Mucosa of gallbladder (tissue), 1 donor: ENCODE results near the gene FAM193A. TPM values are rescaled to one million over a fixed set of nuclear protein-coding genes. Genes with fewer than 3 reads are reported as not detected.
"Not testable (repeated sequence)": the region's sequence is repeated elsewhere in the genome, so short reads cannot be mapped to it uniquely, and the experiment has no call there.

ENCODE experiments used
- DNase-seq: peaks from one replicate; pipeline ENCODE4 v3.0.0-alpha.2; 2020; ENCODE audit warnings: low spot score
- total RNA-seq: library from RNA; stranded (reverse); gene quantifications from one replicate; pipeline ENCODE4 v1.2.1, GENCODE V29; 2021
- donor health status: DM: no; HTN: no; CAD: no.

The FAM193A gene
- total RNA-seq, 1 donor from 2014 or later = 31.4 TPM

DNA sequence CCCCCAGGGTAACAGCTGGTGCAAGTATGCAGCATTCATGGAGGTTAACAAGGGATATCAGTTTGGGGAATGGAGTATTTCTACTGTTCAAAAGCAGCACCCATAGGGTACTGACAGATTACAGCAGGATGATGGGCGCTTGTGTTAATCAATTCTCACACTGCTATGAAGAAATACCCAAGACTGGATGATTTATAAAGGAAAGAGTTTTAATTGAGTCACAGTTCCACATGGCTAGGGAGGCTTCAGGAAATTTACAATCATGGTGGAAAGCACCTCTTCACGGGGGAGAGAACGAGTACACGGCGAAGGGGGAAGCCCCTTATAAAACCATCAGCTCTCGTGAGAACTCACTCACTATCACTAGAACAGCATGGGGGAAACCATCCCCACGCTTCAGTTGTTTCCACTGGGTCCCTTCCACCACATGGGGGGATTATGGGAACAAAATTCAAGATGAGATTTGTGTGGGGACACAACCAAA is 155.5 kb downstream of the FAM193A start:
- DNase-seq = no peak

- DNase-seq = no peak
Observed at GRCh38 chr4:2694691-2695090, 158.2 kb downstream of the FAM193A start.

GRCh38 chr4:2695346-2696060 is 159.1 kb downstream of the FAM193A start:
- DNase-seq = no peak

DNA sequence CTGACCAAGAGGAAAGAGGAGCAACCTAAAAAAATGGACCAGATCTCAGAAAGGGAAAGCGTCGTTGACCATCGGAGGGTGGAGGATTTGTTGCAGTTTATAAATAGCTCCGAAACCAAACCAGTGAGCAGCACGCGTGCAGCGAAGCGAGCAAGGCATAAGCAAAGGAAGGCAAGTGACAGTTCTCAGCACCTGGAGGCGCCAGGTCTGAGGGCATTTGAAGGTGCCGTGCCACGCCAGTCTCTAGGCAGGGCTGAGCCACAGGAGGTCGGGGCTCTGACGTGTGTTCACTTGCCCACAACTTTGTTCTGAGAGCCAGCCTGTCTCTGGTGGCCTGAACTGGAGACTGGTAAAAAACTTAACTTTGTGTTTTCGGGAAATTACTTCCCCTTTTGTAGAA is 160.0 kb downstream of the FAM193A start:
- no peak for DNase-seq

DNA sequence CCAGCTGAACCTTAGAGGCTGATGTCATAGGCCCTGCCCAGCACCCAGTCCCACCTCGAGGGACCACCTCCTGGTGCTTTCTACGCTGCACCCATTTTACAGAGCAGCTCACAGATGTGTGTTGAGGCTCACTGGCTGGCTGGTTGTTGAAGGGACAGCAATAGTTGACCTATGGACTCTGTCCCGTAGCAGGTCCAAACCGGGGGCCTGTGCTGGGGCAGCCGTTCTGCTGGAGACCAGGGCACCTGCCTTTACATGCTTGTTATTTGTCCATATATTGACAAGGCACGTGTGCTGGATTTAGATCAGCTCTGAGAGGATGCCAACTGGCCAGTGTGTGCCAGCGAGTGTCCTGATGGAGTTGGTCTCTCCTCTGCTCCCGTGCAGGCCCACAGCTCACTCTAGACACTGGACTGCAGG is 161.6 kb downstream of the FAM193A start:
- no peak for DNase-seq

DNA sequence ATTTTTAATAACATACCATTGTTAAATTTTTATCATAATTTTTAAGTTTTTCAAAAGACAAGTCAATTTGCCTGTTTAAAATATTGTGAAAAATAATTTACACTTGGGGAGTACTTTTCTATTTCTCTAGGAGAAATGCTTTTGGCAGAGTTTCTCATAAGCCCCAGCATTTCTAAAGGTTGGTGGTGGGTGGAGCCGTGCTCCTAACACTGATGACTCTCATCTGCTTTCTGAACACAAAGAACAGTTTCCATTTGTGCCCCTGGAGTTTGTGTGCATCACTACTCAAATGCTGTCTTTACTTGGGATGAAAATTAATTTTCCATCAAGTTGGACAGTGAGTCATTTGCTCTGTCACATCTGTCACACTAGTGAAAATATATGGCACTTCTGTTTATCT is 162.1 kb downstream of the FAM193A start:
- no peak for DNase-seq

GRCh38 chr4:2698951-2699505 is 162.6 kb downstream of the FAM193A start:
- DNase-seq = no peak

DNA sequence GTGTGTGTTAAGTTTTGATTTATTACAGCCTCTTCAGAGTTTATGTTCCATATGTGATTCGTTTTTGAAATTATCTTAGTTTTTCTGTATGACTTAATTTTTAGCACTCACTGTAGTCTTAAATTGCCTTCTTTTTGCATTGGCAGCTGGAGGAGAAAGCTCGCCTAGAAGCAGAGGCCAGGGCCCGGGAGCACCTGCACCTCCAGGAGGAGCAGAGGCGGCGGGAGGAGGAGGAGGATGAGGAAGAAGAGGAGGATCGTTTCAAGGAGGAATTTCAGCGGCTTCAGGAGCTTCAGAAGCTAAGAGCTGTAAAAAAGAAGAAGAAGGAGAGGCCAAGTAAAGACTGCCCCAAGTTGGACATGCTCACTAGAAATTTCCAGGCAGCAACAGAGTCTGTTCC is 163.1 kb downstream of the FAM193A start:
- DNase-seq = no peak

- DNase-seq = no peak
Observed at GRCh38 chr4:2700031-2700430, 163.6 kb downstream of the FAM193A start.

DNA sequence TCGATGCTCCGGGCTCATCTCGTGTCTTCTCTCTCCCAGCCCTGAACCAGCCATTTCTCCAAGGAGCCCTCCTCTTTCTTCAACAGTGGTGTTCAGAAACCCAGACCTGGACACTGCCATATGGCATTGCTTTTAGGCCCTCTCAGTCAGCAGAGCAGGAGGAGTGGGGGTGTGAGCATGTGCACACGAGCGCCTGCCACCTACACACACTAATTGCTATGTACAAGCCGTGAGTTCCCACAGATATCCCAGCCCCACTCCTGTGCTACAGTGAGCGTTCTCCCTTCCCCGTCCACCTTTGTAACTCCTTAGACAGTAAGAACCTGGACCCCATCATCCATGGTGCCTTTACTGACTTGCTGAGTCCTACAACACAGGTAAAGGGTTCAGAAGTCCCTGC is 165.9 kb downstream of the FAM193A start:
- no peak for DNase-seq

GRCh38 chr4:2702770-2703169 is 166.3 kb downstream of the FAM193A start:
- no peak for DNase-seq

- DNase-seq = no peak
Observed at GRCh38 chr4:2712261-2712842, 175.9 kb downstream of the FAM193A start.

- no peak for DNase-seq
Observed at GRCh38 chr4:2713337-2713736, 176.9 kb downstream of the FAM193A start.

DNA sequence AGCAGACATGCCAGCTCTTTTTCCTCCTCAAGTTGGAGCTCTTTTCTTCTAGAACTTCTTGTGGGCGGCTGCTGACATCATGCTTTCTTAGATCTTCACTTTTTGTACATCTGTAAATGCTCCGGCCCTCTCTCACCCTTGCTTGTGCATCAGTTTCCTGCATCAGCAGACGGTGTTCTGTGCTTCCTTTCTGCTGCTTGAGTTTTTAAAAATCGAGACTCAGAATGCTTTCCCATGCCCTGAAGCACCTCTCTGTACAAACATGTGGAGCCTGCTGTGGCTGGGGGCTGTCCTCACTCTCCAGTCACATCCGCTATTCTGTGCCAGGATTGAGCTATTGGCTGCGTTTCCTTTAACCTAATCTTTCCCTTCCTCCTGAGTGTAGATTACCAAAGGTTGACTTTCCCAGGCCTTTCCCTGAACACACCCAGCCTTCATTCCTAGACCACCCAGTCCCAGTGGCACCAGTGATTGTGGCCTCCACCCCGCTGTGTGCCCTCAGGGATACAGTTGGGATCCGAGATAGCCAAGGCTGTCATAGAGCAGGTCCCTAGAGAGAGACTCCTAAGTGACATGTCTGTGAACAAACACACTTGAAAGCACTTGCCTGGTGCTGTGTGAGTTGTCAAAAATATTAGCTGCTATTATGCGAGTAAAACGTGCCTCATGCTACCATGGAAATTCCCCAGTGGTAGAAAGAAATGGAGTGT is 177.8 kb downstream of the FAM193A start:
- DNase-seq = no peak

- no peak for DNase-seq
Observed at GRCh38 chr4:2714918-2715317, 178.5 kb downstream of the FAM193A start.

- DNase-seq = no peak
Observed at GRCh38 chr4:2715426-2715825, 179.0 kb downstream of the FAM193A start.

DNA sequence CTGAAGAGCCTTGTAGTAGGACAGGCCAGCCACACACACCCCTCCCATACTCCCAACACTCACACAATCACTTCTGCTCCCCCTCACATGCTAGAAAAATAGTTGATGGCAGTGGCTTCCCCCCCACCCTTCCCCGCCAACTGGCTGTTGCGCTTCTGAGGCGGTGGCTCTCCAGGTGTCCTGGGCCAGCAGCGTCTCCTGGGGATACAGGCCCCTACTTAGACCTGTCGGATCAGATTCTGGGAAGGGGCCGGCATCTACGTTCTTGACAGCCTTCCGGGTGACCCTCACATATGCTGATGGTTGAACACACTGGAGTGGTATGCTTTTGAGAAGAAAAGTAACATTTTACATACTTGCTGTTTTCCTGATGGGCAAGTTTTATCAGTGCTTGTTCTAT is 179.8 kb downstream of the FAM193A start:
- no peak for DNase-seq

GRCh38 chr4:2721586-2721985 is 185.1 kb downstream of the FAM193A start:
- no peak for DNase-seq

DNA sequence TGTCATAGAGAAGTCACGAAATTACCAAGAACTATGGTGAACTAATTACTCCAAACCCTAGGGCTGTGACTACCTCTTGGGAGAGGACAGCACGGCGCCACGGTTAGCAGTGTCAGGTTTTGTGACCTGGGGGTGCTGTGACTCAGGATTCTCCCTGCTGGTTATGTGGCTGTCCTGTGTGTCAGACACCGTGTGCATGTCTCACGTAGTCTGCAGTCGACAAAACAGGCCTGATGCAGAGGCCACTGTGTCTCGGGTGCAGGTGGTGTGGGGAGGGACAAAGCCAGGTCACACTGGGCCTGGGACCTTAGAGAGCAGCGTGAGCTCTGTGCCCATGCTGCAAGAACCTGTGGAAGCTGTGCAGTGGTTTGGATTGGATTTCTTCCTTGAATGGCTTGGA is 185.6 kb downstream of the FAM193A start:
- DNase-seq = no peak

DNA sequence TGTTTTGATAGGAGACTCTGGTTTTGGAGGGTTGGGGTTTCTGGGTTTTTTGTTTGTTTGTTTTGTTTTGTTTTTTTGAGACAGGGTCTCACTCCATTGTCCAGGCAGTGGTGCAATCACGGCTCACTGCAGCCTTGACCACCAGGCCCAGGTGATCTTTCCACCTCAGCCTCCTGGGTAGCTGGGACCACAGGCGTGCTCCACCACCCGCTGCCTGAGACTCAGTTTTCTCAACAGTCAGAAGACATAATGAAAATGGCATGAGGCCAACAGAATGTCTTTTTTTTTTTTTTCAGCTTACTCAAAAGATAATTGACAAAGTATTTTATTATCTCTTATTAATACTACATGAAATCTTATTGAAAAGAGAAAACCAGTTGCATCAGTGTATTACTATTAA is 187.3 kb downstream of the FAM193A start:
- DNase-seq = no peak

DNA sequence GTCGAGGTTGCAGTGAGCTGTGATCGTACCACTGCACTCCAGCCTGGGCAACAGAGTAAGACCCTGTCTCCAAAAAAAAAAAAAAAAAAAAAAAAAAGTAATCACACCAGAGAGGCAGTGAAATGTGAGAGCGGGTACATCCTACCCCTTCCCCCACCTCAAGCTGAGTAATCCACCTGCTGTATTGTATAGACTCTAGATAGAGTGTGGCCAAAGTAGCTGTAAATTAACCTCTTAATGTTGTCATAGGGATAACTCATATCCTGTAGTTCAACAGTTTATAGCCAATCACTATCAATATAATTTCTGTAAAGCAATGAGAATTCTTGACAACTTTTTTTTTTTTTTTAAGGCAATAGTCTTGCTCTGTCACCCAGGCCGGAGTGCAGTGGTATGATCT is 188.9 kb downstream of the FAM193A start:
- DNase-seq = no peak

DNA sequence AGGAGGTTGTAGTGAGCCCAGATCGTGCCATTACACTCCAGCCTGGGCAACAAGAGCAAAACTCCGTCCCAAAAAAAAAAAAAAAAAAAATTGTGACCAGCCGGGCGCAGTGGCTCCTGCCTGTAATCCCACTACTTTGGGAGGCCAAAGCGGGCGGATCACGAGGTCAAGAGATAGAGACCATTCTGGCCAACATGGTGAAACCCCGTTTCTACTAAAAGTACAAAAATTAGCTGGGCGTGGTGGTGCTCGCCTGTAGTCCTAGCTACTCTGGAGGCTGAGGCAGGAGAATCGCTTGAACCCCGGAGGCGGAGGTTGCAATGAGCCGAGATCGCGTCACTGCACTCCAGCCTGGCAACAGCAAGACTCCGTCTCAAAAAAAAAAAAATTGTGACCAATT is 190.4 kb downstream of the FAM193A start:
- not testable (repeated sequence) for DNase-seq

DNA sequence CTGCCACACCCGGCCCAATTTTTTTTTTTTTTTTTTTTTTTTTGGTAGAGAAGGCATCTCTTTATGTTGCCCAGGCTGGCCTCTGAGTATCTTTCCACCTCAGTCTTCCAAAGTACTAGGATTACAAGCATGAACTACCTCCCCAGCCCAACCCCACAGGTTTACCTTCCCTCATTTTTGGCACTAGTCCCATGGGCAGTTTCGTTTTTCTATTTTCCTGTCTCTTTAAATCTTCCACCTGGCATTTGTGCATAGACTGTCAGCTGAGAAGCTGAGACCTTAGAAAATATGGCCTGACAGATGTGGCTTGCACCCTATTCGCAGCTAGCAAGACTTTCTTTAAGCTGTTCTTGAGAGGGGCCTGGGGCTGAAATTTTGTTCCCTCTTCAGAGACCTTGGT is 191.8 kb downstream of the FAM193A start:
- no peak for DNase-seq
